Measurements from ENCODE around the gene C16orf96. TPM values are rescaled to one million over a fixed set of nuclear protein-coding genes. Genes with fewer than 3 reads are reported as not detected.
A peak's percentile ranks its signal among the peaks of the same experiment; 100 is the strongest.

The C16orf96 gene
- total and polyA plus RNA-seq, 2 of the 13 experiments (the other 11 are each of a cell fraction or from before 2014, with no cell fraction given): 0.03 TPM; not detected in 1

DNA sequence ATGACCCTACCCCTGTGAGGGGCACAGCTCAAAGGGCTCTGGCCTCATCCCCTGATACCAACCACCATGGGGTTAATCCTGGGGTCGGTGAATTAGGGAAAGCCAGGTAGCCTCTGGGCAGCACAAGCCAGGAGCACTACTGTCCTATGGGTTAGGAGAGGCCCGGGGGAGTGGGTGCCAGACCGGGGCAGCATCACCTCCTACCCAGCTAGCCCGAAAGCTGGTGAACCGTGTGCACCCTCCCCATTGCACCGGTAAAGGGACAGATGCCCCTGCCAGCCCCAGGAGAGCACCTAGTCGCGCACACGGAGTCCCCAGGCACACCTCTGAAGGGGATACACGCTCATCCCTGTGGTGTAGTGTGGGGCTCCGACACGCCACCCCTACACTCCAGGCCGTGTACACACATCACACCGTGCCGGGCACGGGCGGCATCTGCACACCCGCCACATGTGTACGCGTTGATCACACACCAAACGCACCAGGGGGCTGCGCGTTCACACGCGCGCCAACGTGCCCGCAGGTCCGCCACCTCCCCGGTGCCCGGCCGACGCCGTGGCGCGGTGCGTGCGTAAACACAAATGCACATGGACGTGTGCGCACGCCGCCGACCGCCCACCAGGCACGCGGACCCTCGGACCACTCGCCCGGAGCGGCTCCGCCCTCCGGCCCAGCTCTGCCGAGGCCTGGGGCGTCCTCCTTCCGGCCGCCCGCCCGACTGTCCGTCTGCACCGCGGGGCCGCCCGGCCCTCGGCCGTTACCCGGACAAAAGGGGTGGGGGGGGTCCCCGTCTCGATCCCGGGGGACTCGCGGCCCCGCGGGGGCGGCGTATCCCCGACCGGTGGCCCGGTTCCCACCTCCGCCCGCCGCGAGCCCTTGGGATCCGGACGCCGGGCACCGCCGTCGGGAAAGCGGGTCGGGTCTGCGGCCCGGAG, 57.8 kb downstream of the C16orf96 start (continued):
- TF ChIP-seq, protein P1, sequence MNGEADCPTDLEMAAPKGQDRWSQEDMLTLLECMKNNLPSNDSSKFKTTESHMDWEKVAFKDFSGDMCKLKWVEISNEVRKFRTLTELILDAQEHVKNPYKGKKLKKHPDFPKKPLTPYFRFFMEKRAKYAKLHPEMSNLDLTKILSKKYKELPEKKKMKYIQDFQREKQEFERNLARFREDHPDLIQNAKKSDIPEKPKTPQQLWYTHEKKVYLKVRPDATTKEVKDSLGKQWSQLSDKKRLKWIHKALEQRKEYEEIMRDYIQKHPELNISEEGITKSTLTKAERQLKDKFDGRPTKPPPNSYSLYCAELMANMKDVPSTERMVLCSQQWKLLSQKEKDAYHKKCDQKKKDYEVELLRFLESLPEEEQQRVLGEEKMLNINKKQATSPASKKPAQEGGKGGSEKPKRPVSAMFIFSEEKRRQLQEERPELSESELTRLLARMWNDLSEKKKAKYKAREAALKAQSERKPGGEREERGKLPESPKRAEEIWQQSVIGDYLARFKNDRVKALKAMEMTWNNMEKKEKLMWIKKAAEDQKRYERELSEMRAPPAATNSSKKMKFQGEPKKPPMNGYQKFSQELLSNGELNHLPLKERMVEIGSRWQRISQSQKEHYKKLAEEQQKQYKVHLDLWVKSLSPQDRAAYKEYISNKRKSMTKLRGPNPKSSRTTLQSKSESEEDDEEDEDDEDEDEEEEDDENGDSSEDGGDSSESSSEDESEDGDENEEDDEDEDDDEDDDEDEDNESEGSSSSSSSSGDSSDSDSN (CRISPR knock-in tag; IDR thresholded peaks at IDR 0.05): peak; percentile 61; the same call in 1 of the 2 replicates
- TF ChIP-seq, protein P2, sequence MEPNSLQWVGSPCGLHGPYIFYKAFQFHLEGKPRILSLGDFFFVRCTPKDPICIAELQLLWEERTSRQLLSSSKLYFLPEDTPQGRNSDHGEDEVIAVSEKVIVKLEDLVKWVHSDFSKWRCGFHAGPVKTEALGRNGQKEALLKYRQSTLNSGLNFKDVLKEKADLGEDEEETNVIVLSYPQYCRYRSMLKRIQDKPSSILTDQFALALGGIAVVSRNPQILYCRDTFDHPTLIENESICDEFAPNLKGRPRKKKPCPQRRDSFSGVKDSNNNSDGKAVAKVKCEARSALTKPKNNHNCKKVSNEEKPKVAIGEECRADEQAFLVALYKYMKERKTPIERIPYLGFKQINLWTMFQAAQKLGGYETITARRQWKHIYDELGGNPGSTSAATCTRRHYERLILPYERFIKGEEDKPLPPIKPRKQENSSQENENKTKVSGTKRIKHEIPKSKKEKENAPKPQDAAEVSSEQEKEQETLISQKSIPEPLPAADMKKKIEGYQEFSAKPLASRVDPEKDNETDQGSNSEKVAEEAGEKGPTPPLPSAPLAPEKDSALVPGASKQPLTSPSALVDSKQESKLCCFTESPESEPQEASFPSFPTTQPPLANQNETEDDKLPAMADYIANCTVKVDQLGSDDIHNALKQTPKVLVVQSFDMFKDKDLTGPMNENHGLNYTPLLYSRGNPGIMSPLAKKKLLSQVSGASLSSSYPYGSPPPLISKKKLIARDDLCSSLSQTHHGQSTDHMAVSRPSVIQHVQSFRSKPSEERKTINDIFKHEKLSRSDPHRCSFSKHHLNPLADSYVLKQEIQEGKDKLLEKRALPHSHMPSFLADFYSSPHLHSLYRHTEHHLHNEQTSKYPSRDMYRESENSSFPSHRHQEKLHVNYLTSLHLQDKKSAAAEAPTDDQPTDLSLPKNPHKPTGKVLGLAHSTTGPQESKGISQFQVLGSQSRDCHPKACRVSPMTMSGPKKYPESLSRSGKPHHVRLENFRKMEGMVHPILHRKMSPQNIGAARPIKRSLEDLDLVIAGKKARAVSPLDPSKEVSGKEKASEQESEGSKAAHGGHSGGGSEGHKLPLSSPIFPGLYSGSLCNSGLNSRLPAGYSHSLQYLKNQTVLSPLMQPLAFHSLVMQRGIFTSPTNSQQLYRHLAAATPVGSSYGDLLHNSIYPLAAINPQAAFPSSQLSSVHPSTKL (CRISPR knock-in tag; IDR thresholded peaks at IDR 0.05): 0 out of 2 replicates have a peak, but pooled peaks have one; percentile 9
- TF ChIP-seq ZC3H13 (CRISPR knock-in tag; IDR thresholded peaks at IDR 0.05): peak; percentile 72; the same call in 1 of the 2 replicates
- TF ChIP-seq, protein P3, sequence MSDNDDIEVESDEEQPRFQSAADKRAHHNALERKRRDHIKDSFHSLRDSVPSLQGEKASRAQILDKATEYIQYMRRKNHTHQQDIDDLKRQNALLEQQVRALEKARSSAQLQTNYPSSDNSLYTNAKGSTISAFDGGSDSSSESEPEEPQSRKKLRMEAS (IDR thresholded peaks at IDR 0.05): peak; percentile 91
- TF ChIP-seq, protein P4, sequence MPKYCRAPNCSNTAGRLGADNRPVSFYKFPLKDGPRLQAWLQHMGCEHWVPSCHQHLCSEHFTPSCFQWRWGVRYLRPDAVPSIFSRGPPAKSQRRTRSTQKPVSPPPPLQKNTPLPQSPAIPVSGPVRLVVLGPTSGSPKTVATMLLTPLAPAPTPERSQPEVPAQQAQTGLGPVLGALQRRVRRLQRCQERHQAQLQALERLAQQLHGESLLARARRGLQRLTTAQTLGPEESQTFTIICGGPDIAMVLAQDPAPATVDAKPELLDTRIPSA (CRISPR knock-in tag; IDR thresholded peaks at IDR 0.05; ENCODE audit: borderline replicate concordance): 0 out of 2 replicates have a peak, but pooled peaks have one; percentile 44
- TF ChIP-seq, protein P5, sequence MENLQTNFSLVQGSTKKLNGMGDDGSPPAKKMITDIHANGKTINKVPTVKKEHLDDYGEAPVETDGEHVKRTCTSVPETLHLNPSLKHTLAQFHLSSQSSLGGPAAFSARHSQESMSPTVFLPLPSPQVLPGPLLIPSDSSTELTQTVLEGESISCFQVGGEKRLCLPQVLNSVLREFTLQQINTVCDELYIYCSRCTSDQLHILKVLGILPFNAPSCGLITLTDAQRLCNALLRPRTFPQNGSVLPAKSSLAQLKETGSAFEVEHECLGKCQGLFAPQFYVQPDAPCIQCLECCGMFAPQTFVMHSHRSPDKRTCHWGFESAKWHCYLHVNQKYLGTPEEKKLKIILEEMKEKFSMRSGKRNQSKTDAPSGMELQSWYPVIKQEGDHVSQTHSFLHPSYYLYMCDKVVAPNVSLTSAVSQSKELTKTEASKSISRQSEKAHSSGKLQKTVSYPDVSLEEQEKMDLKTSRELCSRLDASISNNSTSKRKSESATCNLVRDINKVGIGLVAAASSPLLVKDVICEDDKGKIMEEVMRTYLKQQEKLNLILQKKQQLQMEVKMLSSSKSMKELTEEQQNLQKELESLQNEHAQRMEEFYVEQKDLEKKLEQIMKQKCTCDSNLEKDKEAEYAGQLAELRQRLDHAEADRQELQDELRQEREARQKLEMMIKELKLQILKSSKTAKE (CRISPR knock-in tag; IDR thresholded peaks at IDR 0.05; ENCODE audit: borderline replicate concordance): peak; percentile 47; the same call in 1 of the 2 replicates
- 0 out of 2 replicates have a peak, but pooled peaks have one; percentile 29 for TF ChIP-seq GFI1 (CRISPR knock-in tag; IDR thresholded peaks at IDR 0.05; ENCODE audit: borderline replicate concordance)
- TF ChIP-seq CEBPG (CRISPR knock-in tag; IDR thresholded peaks at IDR 0.05): no peak
- TF ChIP-seq, protein P6, sequence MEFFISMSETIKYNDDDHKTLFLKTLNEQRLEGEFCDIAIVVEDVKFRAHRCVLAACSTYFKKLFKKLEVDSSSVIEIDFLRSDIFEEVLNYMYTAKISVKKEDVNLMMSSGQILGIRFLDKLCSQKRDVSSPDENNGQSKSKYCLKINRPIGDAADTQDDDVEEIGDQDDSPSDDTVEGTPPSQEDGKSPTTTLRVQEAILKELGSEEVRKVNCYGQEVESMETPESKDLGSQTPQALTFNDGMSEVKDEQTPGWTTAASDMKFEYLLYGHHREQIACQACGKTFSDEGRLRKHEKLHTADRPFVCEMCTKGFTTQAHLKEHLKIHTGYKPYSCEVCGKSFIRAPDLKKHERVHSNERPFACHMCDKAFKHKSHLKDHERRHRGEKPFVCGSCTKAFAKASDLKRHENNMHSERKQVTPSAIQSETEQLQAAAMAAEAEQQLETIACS (CRISPR knock-in tag; IDR thresholded peaks at IDR 0.05): peak; percentile 25; the same call in 1 of the 2 replicates
- TF ChIP-seq, protein P7, sequence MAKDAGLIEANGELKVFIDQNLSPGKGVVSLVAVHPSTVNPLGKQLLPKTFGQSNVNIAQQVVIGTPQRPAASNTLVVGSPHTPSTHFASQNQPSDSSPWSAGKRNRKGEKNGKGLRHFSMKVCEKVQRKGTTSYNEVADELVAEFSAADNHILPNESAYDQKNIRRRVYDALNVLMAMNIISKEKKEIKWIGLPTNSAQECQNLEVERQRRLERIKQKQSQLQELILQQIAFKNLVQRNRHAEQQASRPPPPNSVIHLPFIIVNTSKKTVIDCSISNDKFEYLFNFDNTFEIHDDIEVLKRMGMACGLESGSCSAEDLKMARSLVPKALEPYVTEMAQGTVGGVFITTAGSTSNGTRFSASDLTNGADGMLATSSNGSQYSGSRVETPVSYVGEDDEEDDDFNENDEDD (CRISPR knock-in tag; IDR thresholded peaks at IDR 0.05; ENCODE audit: borderline replicate concordance): peak; percentile 45; the same call in 1 of the 2 replicates
- no peak for TF ChIP-seq RXRA (CRISPR knock-in tag; IDR thresholded peaks at IDR 0.05)
- TF ChIP-seq KLF9 (CRISPR knock-in tag; IDR thresholded peaks at IDR 0.05; ENCODE audit: low read depth): no peak
- TF ChIP-seq KLF13 (CRISPR knock-in tag; IDR thresholded peaks at IDR 0.05): peak; percentile 61; the same call in 1 of the 2 replicates

Measured in HepG2 (cell line).